Bronchial epithelial cell (primary cell): ENCODE data around the gene TNFRSF21. TPM values are rescaled to one million over a fixed set of nuclear protein-coding genes. Genes with fewer than 3 reads are reported as not detected.
A peak's percentile ranks its signal among the peaks of the same experiment; 100 is the strongest.

ENCODE experiments used
- DNase-seq: peaks from one replicate; pipeline ENCODE4 v3.0.0-alpha.2; 2010; ENCODE audit warnings: low read depth
- FAIRE-seq: peaks from 2 replicates; lab custom pipeline; 2011; peaks lifted over from hg19 to GRCh38; lab: Jason Lieb, UNC
- H3K27me3 ChIP-seq: 2 replicates; pipeline ENCODE4 v1.5.1; 2011; ENCODE audit warnings: low read length; ENCODE audit not compliant: control insufficient read depth, insufficient read depth
- H3K36me3 ChIP-seq: 2 replicates; pipeline ENCODE4 v1.5.1; 2011; ENCODE audit warnings: low read length; ENCODE audit not compliant: control insufficient read depth, insufficient read depth
- H3K4me3 ChIP-seq: 2 replicates; pipeline ENCODE4 v1.5.1; 2011; ENCODE audit warnings: mild to moderate bottlenecking, low read depth, low read length, control low read depth
- total RNA-seq: library from RNA; depleted of rRNA; stranded (reverse); fragments of >200 nt; gene quantifications from 2 replicates; pipeline ENCODE4 v1.2.1, GENCODE V29; 2014
- TF ChIP-seq, protein P1 (sequence below): IDR thresholded peaks from 2 replicates; pipeline ENCODE4 v1.5.1; 2011; ENCODE audit warnings: mild to moderate bottlenecking, moderate library complexity, low read length, control low read depth, inconsistent platforms; ENCODE audit not compliant: insufficient read depth, severe bottlenecking

TNFRSF21 gene
- total RNA-seq, 1 donor from 2014 or later, result 42.4 TPM

DNA sequence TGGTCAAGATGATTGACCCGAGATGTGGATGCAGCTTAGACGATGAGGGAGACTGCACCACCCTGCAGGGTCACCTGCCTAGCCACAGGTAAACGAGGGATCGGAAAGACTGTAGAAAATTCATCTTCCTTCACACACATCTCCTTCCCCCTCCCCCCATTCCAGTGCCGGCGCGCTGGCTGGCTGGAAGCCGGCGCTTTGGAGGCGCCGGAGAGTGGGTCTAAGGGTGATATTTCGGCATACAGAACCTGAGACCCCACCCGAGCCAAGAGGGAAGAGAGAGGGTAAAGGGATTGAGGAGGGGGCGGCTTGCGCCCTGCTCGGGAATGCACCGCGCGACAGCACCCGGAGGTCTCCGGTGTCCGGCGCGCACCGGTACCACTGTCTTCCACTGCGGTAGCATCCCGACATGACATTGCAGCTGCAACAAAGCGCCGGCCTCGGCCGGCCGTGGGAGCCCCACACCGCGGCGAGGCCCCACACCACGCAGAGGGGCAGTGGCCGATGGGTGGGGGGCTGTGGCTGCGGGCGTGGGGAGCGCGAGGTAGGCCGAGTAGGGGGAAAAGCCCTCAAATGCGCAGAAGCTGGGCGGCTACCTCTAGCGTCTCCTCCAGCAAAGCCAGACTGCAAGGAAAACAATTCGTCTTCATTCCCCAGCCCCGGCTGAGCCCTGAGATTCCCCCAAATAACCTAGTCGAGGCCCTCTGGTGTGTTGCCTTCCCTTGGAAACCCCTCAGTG, 984 bp downstream of the TNFRSF21 start:
- Histone ChIP-seq H3K4me3 (peak overlapping the region; percentile 60), H3K36me3 (peaks cover 1% of the 10 kb centered on the region), H3K27me3 (no peaks in the 10 kb centered on the region)
- DNase-seq (no peak), FAIRE-seq (no peak)
- TF ChIP-seq, protein P1, sequence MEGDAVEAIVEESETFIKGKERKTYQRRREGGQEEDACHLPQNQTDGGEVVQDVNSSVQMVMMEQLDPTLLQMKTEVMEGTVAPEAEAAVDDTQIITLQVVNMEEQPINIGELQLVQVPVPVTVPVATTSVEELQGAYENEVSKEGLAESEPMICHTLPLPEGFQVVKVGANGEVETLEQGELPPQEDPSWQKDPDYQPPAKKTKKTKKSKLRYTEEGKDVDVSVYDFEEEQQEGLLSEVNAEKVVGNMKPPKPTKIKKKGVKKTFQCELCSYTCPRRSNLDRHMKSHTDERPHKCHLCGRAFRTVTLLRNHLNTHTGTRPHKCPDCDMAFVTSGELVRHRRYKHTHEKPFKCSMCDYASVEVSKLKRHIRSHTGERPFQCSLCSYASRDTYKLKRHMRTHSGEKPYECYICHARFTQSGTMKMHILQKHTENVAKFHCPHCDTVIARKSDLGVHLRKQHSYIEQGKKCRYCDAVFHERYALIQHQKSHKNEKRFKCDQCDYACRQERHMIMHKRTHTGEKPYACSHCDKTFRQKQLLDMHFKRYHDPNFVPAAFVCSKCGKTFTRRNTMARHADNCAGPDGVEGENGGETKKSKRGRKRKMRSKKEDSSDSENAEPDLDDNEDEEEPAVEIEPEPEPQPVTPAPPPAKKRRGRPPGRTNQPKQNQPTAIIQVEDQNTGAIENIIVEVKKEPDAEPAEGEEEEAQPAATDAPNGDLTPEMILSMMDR, result no peak

DNA sequence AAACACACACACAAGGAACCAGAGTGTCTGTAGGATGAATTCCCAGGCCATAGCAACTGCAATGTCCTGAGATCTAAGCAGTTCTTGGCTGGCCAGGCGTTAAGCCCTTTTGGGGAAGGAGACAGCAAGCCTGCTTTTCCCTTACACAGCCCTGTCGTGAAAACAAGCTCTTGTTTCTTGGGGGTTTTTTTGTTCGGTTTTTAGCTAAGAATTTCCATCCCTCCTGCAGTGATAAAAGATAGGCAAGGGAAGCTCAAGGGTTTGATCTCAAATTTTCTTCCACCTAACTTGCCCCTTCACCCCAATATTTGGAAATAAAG, 1.5 kb downstream of the TNFRSF21 start:
- DNase-seq (no peak), FAIRE-seq (no peak)
- peak overlapping the region; percentile 60 for H3K4me3 ChIP-seq
- no peaks in the 10 kb centered on the region for H3K27me3 ChIP-seq
- TF ChIP-seq, protein P1, result no peak
- H3K36me3 ChIP-seq, result peaks cover 1% of the 10 kb centered on the region

DNA sequence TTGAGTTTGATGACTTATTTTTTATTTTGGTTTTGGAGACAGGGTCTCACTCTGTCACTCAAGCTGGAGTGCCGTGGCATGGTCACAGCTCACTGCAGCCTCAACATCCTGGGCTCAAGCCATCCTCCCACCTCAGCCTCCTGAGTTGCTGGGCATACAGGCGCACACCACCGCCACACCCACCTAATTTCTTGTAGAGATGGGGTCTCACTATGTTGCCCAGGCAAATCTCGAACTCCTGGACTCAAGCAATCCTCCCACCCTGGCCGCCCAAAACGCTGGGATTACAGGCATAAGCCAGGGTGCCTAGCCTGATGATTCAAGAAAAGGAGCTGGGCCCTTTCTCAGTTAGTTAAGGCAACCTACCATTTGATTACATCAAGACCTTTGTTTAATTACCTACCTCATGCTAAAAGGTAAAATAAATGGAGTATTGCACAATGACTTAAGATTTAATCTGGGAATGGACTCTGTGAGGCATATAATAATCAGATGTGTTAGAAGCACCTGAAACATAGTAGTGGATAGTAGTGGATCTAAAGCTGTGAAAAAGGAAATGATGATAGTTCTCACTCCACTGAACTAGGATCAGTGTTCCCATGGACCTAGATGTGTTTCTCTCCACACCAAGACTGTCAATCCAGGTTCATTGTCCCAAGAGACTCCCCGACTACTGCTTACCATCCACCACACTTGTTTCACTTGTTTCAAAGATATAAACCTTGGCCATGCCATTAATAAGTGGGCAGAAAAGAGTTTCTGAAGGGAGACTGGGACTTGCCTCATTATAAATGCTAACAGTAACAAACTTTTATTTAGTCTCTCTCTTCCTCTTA, 2.1 kb downstream of the TNFRSF21 start:
- Histone ChIP-seq H3K4me3 (peak overlapping the region; percentile 60), H3K27me3 (no peaks in the 10 kb centered on the region), H3K36me3 (peaks cover 1% of the 10 kb centered on the region)
- TF ChIP-seq, protein P1, result no peak
- DNase-seq (no peak), FAIRE-seq (no peak)

DNA sequence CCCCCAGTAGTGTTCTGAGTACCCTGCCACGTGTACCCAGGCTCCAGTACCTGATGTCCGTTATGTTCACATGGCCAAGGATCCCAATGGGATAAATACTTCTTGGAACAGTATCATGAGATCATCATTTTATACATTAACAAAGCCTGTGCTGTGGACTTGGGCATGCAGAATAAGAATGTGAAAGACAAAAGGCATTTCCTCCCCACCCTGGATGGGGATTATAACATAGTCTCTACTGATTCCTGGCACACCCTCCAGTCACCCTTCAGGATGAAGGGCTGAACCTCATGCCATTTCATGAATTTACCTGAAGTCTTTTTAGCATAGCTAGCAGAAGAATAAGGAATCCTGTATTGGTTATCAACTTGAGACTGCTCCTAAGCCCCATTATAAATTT, 2.8 kb downstream of the TNFRSF21 start:
- Histone ChIP-seq H3K4me3 (peak overlapping the region; percentile 60), H3K36me3 (peaks cover 1% of the 10 kb centered on the region)

DNA sequence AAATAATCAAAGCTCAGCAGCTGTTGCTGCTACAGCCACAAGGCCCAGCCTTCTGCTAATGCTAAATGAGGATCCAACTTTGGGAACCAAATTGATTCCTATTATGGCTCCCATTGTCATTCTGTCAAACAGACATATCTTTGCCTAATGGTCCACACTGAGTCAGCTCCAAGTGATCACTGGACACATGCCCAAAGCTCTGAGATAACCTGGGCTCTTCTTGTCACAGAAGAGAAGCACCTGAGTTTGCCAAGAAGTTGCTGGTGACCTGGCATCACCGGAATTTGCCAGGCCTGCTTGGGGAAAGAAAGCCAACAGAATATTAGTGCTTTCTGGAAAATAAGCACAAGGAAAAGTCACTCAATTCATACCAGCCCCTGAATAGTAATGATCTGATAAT, 5.8 kb downstream of the TNFRSF21 start:
- DNase-seq (no peak), FAIRE-seq (no peak)
- H3K27me3 ChIP-seq, result no peaks in the 10 kb centered on the region
- TF ChIP-seq, protein P1, result no peak
- peaks cover 1% of the 10 kb centered on the region for H3K36me3 ChIP-seq
- no peak overlapping the region for H3K4me3 ChIP-seq

More for the DNA sequence above, 2.8 kb downstream of the TNFRSF21 start:
- no peaks in the 10 kb centered on the region for H3K27me3 ChIP-seq
- FAIRE-seq (no peak), DNase-seq (peak; percentile 48)
- TF ChIP-seq, protein P1, result no peak
